ENCODE measurements around the gene USP43. TPM values are rescaled to one million over a fixed set of nuclear protein-coding genes. Genes with fewer than 3 reads are reported as not detected.

The USP43 gene
- total RNA-seq, 2 experiments from 2014 or later: 0.08 to 0.17 TPM

DNA sequence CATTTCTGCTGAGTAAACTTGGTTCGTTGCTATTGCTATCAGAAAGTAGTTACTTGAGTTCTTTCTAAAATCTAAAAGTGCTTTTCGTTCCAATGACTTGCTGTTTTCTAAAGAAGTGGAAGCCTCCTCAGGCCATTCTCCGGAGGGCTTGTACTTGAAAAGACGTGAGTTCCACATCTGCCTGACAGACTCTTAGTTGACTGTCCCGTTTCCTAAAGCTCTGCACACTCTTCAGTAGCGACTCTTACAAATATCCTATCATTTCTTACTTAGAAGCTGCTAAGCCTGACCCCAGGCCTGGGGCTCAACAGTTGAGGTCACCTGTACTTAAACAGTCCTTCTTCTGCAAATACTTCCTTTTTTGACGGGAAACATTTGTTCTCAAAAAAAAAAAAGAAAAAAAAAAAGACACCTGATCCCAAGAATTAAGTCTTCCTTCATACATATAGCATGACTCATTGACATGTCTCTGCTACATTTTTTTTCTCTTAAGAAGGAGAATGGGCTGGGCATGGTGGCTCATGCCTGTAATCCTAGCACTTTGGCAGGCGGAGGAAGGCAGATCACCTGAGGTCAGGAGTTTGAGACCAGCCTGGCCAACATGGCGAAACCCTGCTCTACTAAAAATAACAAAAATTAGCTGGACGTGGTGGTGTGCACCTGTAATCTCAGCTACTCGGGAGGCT is 84.6 kb downstream of the USP43 start:
- H3K4me1 Mint-ChIP-seq (ENCODE audit: low read depth): no peaks in the 10 kb centered on the region
- intact Hi-C loops (cut with DNase I, micrococcal nuclease): loop anchor here (5.0 to 10.0 kb wide), 3 partner anchors 495 to 885 kb away; no protein-coding TSS in a partner anchor
- H3K27me3 Mint-ChIP-seq: peaks cover 9% of the 10 kb centered on the region
- no peak overlapping the region for H3K27ac Mint-ChIP-seq
- H3K4me3 Mint-ChIP-seq: no peak overlapping the region
- H3K36me3 Mint-ChIP-seq (ENCODE audit: low read depth): no peaks in the 10 kb centered on the region
- ChIA-PET CTCF (no interaction called here), POLR2A (no interaction called here)
- H3K4me1 ChIP-seq (ENCODE audit: insufficient read depth, low read length): no peaks in the 10 kb centered on the region
- no peak overlapping the region for H3K4me3 ChIP-seq (ENCODE audit: low read length)
- no peaks in the 10 kb centered on the region for H3K36me3 ChIP-seq (ENCODE audit: insufficient read depth, low read length)
- no peak for DNase-seq
- H3K27me3 ChIP-seq (ENCODE audit: control insufficient read depth in 1 of 2, insufficient read depth in 2 of 2, low read length in 2 of 2): peaks cover 0 to 7% of the 10 kb centered on the region in 2 experiments
- no peaks in the 10 kb centered on the region for H3K9me3 ChIP-seq (ENCODE audit: control insufficient read depth in 1 of 2, insufficient read depth in 1 of 2, low read length in 2 of 2)
- TF ChIP-seq, protein P1, sequence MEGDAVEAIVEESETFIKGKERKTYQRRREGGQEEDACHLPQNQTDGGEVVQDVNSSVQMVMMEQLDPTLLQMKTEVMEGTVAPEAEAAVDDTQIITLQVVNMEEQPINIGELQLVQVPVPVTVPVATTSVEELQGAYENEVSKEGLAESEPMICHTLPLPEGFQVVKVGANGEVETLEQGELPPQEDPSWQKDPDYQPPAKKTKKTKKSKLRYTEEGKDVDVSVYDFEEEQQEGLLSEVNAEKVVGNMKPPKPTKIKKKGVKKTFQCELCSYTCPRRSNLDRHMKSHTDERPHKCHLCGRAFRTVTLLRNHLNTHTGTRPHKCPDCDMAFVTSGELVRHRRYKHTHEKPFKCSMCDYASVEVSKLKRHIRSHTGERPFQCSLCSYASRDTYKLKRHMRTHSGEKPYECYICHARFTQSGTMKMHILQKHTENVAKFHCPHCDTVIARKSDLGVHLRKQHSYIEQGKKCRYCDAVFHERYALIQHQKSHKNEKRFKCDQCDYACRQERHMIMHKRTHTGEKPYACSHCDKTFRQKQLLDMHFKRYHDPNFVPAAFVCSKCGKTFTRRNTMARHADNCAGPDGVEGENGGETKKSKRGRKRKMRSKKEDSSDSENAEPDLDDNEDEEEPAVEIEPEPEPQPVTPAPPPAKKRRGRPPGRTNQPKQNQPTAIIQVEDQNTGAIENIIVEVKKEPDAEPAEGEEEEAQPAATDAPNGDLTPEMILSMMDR (IDR thresholded peaks at IDR 0.05): no peak
- no peaks in the 10 kb centered on the region for H3K9me3 Mint-ChIP-seq
- no peak overlapping the region for H3K27ac ChIP-seq (ENCODE audit: low read depth in 1 of 2, low read length in 2 of 2)
- ATAC-seq (ENCODE audit: poor library complexity): no peak

DNA sequence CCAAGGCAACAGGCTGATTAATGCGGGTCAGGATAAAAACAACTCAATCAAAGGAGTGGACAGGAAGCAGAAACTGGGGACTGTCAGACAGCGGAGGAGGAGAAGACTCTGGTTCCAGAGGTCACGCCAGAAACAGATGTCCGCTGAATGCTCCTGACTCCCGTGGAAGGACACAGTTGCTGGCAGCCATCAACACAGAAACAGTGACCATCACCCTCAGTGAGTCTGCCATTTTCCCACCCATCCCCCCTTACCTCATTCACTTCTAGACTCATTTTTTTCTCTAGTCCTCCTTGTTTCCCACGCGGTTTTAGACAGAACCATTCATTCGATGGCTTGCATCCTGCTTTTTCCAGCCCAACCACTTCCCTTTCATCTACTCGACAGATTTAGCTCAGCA is 105.2 kb downstream of the USP43 start:
- POLR2A ChIA-PET: no interaction called here
- peaks cover 54% of the 10 kb centered on the region for H3K27me3 Mint-ChIP-seq

GRCh38 chr17:9755083-9755482 is 109.8 kb downstream of the USP43 start:
- no peaks in the 10 kb centered on the region for H3K4me1 Mint-ChIP-seq (ENCODE audit: low read depth)
- peaks cover 39% of the 10 kb centered on the region for H3K27me3 Mint-ChIP-seq
- ATAC-seq (ENCODE audit: poor library complexity) (no peak), DNase-seq (no peak)
- H3K27ac Mint-ChIP-seq: no peak overlapping the region
- intact Hi-C loops (cut with DNase I, micrococcal nuclease): no loop called here
- ChIA-PET POLR2A (no interaction called here), CTCF (no interaction called here)
- no peaks in the 10 kb centered on the region for H3K9me3 Mint-ChIP-seq
- TF ChIP-seq, protein P1 (IDR thresholded peaks at IDR 0.05): no peak
- H3K36me3 ChIP-seq (ENCODE audit: insufficient read depth, low read length): no peaks in the 10 kb centered on the region
- no peak overlapping the region for H3K27ac ChIP-seq (ENCODE audit: low read depth in 1 of 2, low read length in 2 of 2)
- H3K4me3 Mint-ChIP-seq: no peak overlapping the region
- no peaks in the 10 kb centered on the region for H3K36me3 Mint-ChIP-seq (ENCODE audit: low read depth)
- H3K9me3 ChIP-seq (ENCODE audit: control insufficient read depth in 1 of 2, insufficient read depth in 1 of 2, low read length in 2 of 2): peaks cover 0 to 4% of the 10 kb centered on the region in 2 experiments
- peaks cover 8% of the 10 kb centered on the region in 2 experiments for H3K27me3 ChIP-seq (ENCODE audit: control insufficient read depth in 1 of 2, insufficient read depth in 2 of 2, low read length in 2 of 2)
- H3K4me3 ChIP-seq (ENCODE audit: low read length): no peak overlapping the region
- H3K4me1 ChIP-seq (ENCODE audit: insufficient read depth, low read length): no peaks in the 10 kb centered on the region

More for the DNA sequence above, 105.2 kb downstream of the USP43 start:
- DNase-seq: no peak
- Histone ChIP-seq H3K36me3 (ENCODE audit: insufficient read depth, low read length) (no peaks in the 10 kb centered on the region), H3K27ac (ENCODE audit: low read depth in 1 of 2, low read length in 2 of 2) (no peak overlapping the region), H3K27me3 (ENCODE audit: control insufficient read depth in 1 of 2, insufficient read depth in 2 of 2, low read length in 2 of 2) (peaks cover 8% of the 10 kb centered on the region in 2 experiments), H3K4me1 (ENCODE audit: insufficient read depth, low read length) (no peaks in the 10 kb centered on the region), H3K4me3 (ENCODE audit: low read length) (no peak overlapping the region), H3K9me3 (ENCODE audit: control insufficient read depth in 1 of 2, insufficient read depth in 1 of 2, low read length in 2 of 2) (peaks cover 0 to 4% of the 10 kb centered on the region in 2 experiments)
- ATAC-seq (ENCODE audit: poor library complexity): no peak
- no peak overlapping the region for H3K4me3 Mint-ChIP-seq
- H3K27ac Mint-ChIP-seq: no peak overlapping the region
- TF ChIP-seq, protein P1 (IDR thresholded peaks at IDR 0.05): no peak
- no peaks in the 10 kb centered on the region for H3K36me3 Mint-ChIP-seq (ENCODE audit: low read depth)
- intact Hi-C loops (cut with DNase I, micrococcal nuclease): no loop called here
- no peaks in the 10 kb centered on the region for H3K4me1 Mint-ChIP-seq (ENCODE audit: low read depth)
- H3K9me3 Mint-ChIP-seq: no peaks in the 10 kb centered on the region
- CTCF ChIA-PET: no interaction called here
